Duodenal mucosa (tissue), 2 donors: ENCODE measurements around the gene DCC.

Experiments
- H3K27ac ChIP-seq: one replicate; pipeline ENCODE4 v1.7.0; 2013; ENCODE audit warnings: low read depth, low read length
- H3K27me3 ChIP-seq, 2 donors: one replicate each; pipeline ENCODE4 v1.7.0; 2013; ENCODE audit warnings: low read length in 2 of 2, control low read depth in 1 of 2; ENCODE audit not compliant: insufficient read depth in 2 of 2, control insufficient read depth in 1 of 2
- H3K36me3 ChIP-seq, 2 donors: one replicate each; pipeline ENCODE4 v1.7.0; 2013; ENCODE audit warnings: low read length in 2 of 2, control low read depth in 1 of 2; ENCODE audit not compliant: insufficient read depth in 2 of 2, control insufficient read depth in 1 of 2
- H3K4me1 ChIP-seq, 2 donors: one replicate each; pipeline ENCODE4 v1.7.0; 2013; ENCODE audit warnings: low read length in 2 of 2, control low read depth in 1 of 2; ENCODE audit not compliant: insufficient read depth in 2 of 2, control insufficient read depth in 1 of 2
- H3K4me3 ChIP-seq, 2 donors: one replicate each; pipeline ENCODE4 v1.7.0; 2013; ENCODE audit warnings: low read length in 2 of 2, low read depth in 1 of 2
- H3K9ac ChIP-seq, 2 donors: one replicate each; pipeline ENCODE4 v1.7.0; 2013; ENCODE audit warnings: low read length in 2 of 2, low read depth in 1 of 2
- H3K9me3 ChIP-seq, 2 donors: one replicate each; pipeline ENCODE4 v1.7.0; 2013; ENCODE audit warnings: low read length in 2 of 2, control low read depth in 1 of 2; ENCODE audit not compliant: control insufficient read depth in 1 of 2

DCC gene

GRCh38 chr18:52408800-52409302, 68.9 kb downstream of the DCC start:
- no peak overlapping the region for H3K9ac ChIP-seq
- H3K27me3 ChIP-seq = no peaks in the 10 kb centered on the region
- H3K36me3 ChIP-seq = no peaks in the 10 kb centered on the region
- no peak overlapping the region for H3K4me3 ChIP-seq
- H3K4me1 ChIP-seq = no peaks in the 10 kb centered on the region
- H3K9me3 ChIP-seq = no peaks in the 10 kb centered on the region
- H3K27ac ChIP-seq = no peak overlapping the region

- Histone ChIP-seq H3K27me3 (no peaks in the 10 kb centered on the region), H3K4me1 (no peaks in the 10 kb centered on the region), H3K4me3 (no peak overlapping the region), H3K9ac (no peak overlapping the region), H3K27ac (no peak overlapping the region), H3K36me3 (no peaks in the 10 kb centered on the region), H3K9me3 (no peaks in the 10 kb centered on the region)
Measured at GRCh38 chr18:52409727-52410126, 69.7 kb downstream of the DCC start.

DNA sequence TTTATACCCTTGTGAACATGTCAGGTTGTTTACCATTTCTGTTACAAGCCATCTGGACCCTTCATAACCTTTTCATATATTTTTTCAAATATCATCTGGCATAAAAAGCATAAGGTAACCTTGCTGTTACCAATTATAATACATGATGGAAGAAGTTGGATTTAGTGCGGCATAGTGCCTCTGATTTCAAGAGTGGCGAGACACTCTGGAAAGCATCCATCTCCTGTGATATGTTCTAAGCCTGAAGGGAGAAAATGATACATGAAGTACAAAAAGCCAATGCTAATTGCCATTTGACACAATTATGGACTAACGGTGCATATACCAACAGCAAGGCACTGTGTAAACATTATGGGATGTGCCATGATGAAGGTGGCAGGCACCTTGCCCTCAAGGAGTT, 75.1 kb downstream of the DCC start:
- H3K27me3 ChIP-seq = no peaks in the 10 kb centered on the region
- H3K36me3 ChIP-seq = no peaks in the 10 kb centered on the region
- H3K4me3 ChIP-seq = no peak overlapping the region
- H3K4me1 ChIP-seq = no peaks in the 10 kb centered on the region
- no peak overlapping the region for H3K9ac ChIP-seq
- H3K27ac ChIP-seq = no peak overlapping the region
- H3K9me3 ChIP-seq = no peaks in the 10 kb centered on the region

GRCh38 chr18:52422985-52423601, 83.1 kb downstream of the DCC start:
- H3K9ac ChIP-seq = no peak overlapping the region
- H3K4me1 ChIP-seq = no peaks in the 10 kb centered on the region
- H3K36me3 ChIP-seq = no peaks in the 10 kb centered on the region
- H3K4me3 ChIP-seq = no peak overlapping the region
- H3K27me3 ChIP-seq = no peaks in the 10 kb centered on the region
- no peak overlapping the region for H3K27ac ChIP-seq
- H3K9me3 ChIP-seq = no peaks in the 10 kb centered on the region

DNA sequence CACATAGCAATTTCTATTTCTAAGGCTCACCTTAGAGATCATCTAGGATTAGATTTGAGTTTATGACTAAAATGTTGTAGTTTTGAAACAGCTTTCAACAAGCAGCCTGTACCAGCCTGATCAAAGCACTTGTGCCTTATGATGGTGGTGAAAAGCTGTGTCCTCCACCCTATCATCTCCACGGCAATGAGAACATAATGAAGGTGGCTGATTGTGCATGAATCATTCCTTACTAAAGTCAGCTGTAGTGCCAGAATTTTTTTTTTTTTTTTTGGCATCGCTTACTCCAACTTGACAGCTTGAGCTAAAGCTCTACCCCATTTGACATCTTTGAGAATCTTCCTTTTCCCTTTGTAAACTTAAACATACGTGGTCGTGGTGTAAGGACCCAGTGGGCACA, 86.0 kb downstream of the DCC start:
- no peaks in the 10 kb centered on the region for H3K27me3 ChIP-seq
- no peaks in the 10 kb centered on the region for H3K36me3 ChIP-seq
- no peak overlapping the region for H3K27ac ChIP-seq
- no peaks in the 10 kb centered on the region for H3K9me3 ChIP-seq
- no peaks in the 10 kb centered on the region for H3K4me1 ChIP-seq
- H3K4me3 ChIP-seq = no peak overlapping the region
- H3K9ac ChIP-seq = no peak overlapping the region

DNA sequence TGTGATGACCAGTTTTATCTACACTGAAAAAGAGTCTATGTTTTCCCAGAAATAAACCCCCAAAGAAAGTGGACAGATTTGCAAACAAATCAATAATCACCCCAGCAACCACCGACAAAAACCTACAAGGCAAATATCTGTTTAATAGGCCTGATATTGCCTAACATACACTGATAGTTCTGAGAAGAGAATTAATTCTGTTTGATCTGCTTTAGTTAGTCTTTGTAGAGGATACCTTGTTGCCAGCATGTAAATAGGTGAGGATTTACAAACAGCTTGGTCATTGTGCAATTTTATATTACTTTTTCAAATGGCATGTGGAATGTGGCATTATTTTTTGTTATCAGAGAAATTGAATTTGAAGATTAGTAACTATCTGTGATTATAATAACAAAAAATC, 86.5 kb downstream of the DCC start:
- Histone ChIP-seq H3K4me3 (no peak overlapping the region), H3K36me3 (no peaks in the 10 kb centered on the region), H3K27me3 (no peaks in the 10 kb centered on the region), H3K9me3 (no peaks in the 10 kb centered on the region), H3K9ac (no peak overlapping the region), H3K4me1 (no peaks in the 10 kb centered on the region), H3K27ac (no peak overlapping the region)

GRCh38 chr18:52427521-52428175, 87.7 kb downstream of the DCC start:
- H3K4me1 ChIP-seq = no peaks in the 10 kb centered on the region

DNA sequence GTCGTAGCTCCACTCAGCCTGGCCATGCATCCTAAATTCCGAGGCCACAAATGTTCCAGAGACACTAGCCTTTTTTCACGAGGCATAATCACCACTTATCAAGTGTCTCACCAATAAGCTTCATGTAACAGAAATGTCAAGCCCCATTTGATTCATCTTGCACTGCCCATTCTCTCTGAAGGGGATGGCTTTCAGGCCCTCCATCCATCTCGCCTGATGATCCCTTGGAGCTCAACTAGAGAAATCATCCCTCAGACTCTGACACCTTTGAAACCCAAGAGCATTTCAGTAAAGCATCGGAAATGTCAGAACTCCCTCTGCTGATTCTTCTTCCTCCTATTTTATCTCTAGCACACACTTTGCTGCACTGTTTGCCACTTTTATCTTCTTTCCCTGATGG, 91.7 kb downstream of the DCC start:
- no peaks in the 10 kb centered on the region for H3K36me3 ChIP-seq
- no peak overlapping the region for H3K4me3 ChIP-seq
- no peaks in the 10 kb centered on the region for H3K4me1 ChIP-seq
- H3K27me3 ChIP-seq = no peaks in the 10 kb centered on the region
- no peak overlapping the region for H3K27ac ChIP-seq
- no peak overlapping the region for H3K9ac ChIP-seq
- H3K9me3 ChIP-seq = no peaks in the 10 kb centered on the region

More at GRCh38 chr18:52427521-52428175, 87.7 kb downstream of the DCC start:
- Histone ChIP-seq H3K9ac (no peak overlapping the region), H3K4me3 (no peak overlapping the region), H3K27ac (no peak overlapping the region), H3K27me3 (no peaks in the 10 kb centered on the region), H3K9me3 (no peaks in the 10 kb centered on the region), H3K36me3 (no peaks in the 10 kb centered on the region)

DNA sequence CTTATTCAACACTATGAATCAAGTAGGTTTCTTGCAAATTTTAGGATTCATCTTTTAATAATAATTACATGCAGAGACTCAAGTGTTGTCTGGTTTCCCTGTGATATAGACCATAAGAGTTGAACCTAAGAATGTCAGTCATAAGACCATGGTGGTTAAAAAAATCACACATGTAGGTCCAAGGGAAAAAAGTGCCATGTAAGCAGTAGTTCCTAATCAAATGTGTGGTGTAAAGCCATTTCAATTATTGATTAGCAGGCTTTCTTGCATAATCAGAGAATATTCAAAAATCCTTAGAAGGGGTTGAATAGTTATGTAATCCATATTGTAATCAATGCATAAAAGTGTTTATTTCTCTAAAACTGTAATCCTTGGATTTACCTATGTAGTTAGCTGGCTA, 93.8 kb downstream of the DCC start:
- Histone ChIP-seq H3K36me3 (no peaks in the 10 kb centered on the region), H3K4me3 (no peak overlapping the region), H3K9ac (no peak overlapping the region), H3K9me3 (no peaks in the 10 kb centered on the region), H3K27me3 (no peaks in the 10 kb centered on the region), H3K4me1 (no peaks in the 10 kb centered on the region), H3K27ac (no peak overlapping the region)

- no peaks in the 10 kb centered on the region for H3K27me3 ChIP-seq
Measured at GRCh38 chr18:52435301-52435700, 95.3 kb downstream of the DCC start.

More at GRCh38 chr18:52435301-52435700, 95.3 kb downstream of the DCC start:
- H3K9ac ChIP-seq = no peak overlapping the region
- H3K4me3 ChIP-seq = no peak overlapping the region
- H3K4me1 ChIP-seq = no peaks in the 10 kb centered on the region
- H3K27ac ChIP-seq = no peak overlapping the region
- no peaks in the 10 kb centered on the region for H3K36me3 ChIP-seq
- H3K9me3 ChIP-seq = no peaks in the 10 kb centered on the region
